Measurements from ENCODE around the gene DLG3.

- TF ChIP-seq EZH2 (IDR thresholded peaks at IDR 0.05) (no peak), POLR2AphosphoS5 (IDR thresholded peaks at IDR 0.05; ENCODE audit: borderline replicate concordance, low read depth, low read length) (no peak), FOXP2 (optimal IDR thresholded peaks at IDR 0.05; ENCODE audit: control extremely low read depth, extremely low read length, insufficient read depth) (no peak)
Measured at GRCh38 chrX:70434914-70435586, 9.6 kb upstream of the DLG3 start.
